ENCODE measurements around the gene NAP1L3. TPM values are rescaled to one million over a fixed set of nuclear protein-coding genes. Genes with fewer than 3 reads are reported as not detected.

NAP1L3 gene
- total RNA-seq, 4 donors from 2014 or later: 0.11 to 2.3 (median 1.0) TPM

GRCh38 chrX:93660575-93660974, 12.8 kb downstream of the NAP1L3 start:
- no peak overlapping the region for H3K4me3 ChIP-seq (ENCODE audit: low read depth, poor library complexity, severe bottlenecking)
- intact Hi-C loops (cut with DNase I; ENCODE audit: low total_unique reads): no loop called here
- no peak for TF ChIP-seq CTCF (IDR thresholded peaks at IDR 0.05)
- no peak for TF ChIP-seq POLR2A (IDR thresholded peaks at IDR 0.05)
- WGBS, 2 donors: 92 to 93% methylated on average over 6 to 7 of the region's 7 CpGs
- DNase-seq (ENCODE audit: low spot score in 2 of 2): no peak

- intact Hi-C loops (cut with DNase I; ENCODE audit: low total_unique reads): no loop called here
- no peak for DNase-seq (ENCODE audit: low spot score in 2 of 2)
- no peak overlapping the region for H3K4me3 ChIP-seq (ENCODE audit: low read depth, poor library complexity, severe bottlenecking)
- 70 to 88% methylated on average over 1 of the region's 1 CpG for WGBS, 2 donors
- no peak for TF ChIP-seq CTCF (IDR thresholded peaks at IDR 0.05)
- TF ChIP-seq POLR2A (IDR thresholded peaks at IDR 0.05): no peak
These were observed 24.0 kb downstream of the NAP1L3 start for GRCh38 chrX:93649381-93649780.

- TF ChIP-seq POLR2A (IDR thresholded peaks at IDR 0.05) (no peak), CTCF (IDR thresholded peaks at IDR 0.05) (no peak)
- WGBS, 2 donors: 83 to 92% methylated on average over 2 of the region's 2 CpGs
- DNase-seq (ENCODE audit: low spot score in 2 of 2): no peak
- intact Hi-C loops (cut with DNase I; ENCODE audit: low total_unique reads): no loop called here
- H3K4me3 ChIP-seq (ENCODE audit: low read depth, poor library complexity, severe bottlenecking): no peak overlapping the region
These were observed 35.8 kb downstream of the NAP1L3 start for GRCh38 chrX:93637591-93637990.

Other genes starting within 250 kb of the NAP1L3 start
- gene FAM133A, start 628 bp upstream of the NAP1L3 start, total RNA-seq: under 1 TPM in 1 of 4 donors, not detected in 3; 0.12 TPM